OCI-LY3 (cell line): ENCODE measurements around the gene LENG9.

ENCODE experiments used
- EZH2phosphoT487 ChIP-seq: fragments of 200-600 bp; shearing (Covaris generic); IDR thresholded peaks from 2 replicates; pipeline ENCODE4 v1.6.1; 2018; ENCODE audit warnings: antibody characterized with exemption, mixed run types, low read depth
- TF ChIP-seq, protein P1 (sequence below): fragments of 200-600, 300-600 bp; sonication (generic); IDR thresholded peaks from 2 replicates; pipeline ENCODE4 v1.5.1; 2014; ENCODE audit warnings: antibody characterized with exemption, low read length, low read depth

- TF ChIP-seq, protein P1, sequence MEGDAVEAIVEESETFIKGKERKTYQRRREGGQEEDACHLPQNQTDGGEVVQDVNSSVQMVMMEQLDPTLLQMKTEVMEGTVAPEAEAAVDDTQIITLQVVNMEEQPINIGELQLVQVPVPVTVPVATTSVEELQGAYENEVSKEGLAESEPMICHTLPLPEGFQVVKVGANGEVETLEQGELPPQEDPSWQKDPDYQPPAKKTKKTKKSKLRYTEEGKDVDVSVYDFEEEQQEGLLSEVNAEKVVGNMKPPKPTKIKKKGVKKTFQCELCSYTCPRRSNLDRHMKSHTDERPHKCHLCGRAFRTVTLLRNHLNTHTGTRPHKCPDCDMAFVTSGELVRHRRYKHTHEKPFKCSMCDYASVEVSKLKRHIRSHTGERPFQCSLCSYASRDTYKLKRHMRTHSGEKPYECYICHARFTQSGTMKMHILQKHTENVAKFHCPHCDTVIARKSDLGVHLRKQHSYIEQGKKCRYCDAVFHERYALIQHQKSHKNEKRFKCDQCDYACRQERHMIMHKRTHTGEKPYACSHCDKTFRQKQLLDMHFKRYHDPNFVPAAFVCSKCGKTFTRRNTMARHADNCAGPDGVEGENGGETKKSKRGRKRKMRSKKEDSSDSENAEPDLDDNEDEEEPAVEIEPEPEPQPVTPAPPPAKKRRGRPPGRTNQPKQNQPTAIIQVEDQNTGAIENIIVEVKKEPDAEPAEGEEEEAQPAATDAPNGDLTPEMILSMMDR: no peak
- TF ChIP-seq EZH2phosphoT487: no peak
Observed at GRCh38 chr19:54427586-54427985, 36.0 kb downstream of the LENG9 start.
